Stimulated activated naive CD8-positive, alpha-beta T cell treated with anti-CD3 and anti-CD28 coated beads, Interleukin-15, amount 100 ng/mL, for 72 hours (primary cell): ENCODE measurements around the gene GLG1.

Experiments
- ATAC-seq: fragments of 150-1000 bp; cut with Tn5 transposase; 2 replicates; pipeline ENCODE4 v1.10.0; 2021; ENCODE audit warnings: mild to moderate bottlenecking, moderate library complexity
- DNase-seq, 2 donors: peaks; one replicate each; pipeline ENCODE4 v3.0.0; 2021 to 2022
- H3K27ac Mint-ChIP-seq, 2 donors: one replicate each; pipeline ENCODE4 v1.8.0; 2022; ENCODE audit warnings: mild to moderate bottlenecking in 2 of 2, mixed read lengths in 2 of 2, moderate library complexity in 2 of 2
- H3K27me3 Mint-ChIP-seq: one replicate; pipeline ENCODE4 v1.8.0; 2022; ENCODE audit warnings: mixed read lengths
- H3K4me1 Mint-ChIP-seq: one replicate; pipeline ENCODE4 v1.8.0; 2022; ENCODE audit warnings: mild to moderate bottlenecking, mixed read lengths
- H3K4me3 Mint-ChIP-seq, 2 donors: one replicate each; pipeline ENCODE4 v1.8.0; 2022; ENCODE audit warnings: mild to moderate bottlenecking in 2 of 2, mixed read lengths in 2 of 2, moderate library complexity in 1 of 2
- H3K9me3 Mint-ChIP-seq, 2 donors: one replicate each; pipeline ENCODE4 v1.8.0; 2022; ENCODE audit warnings: mixed read lengths in 2 of 2

GLG1 gene

GRCh38 chr16:74465851-74466685 is 140.8 kb downstream of the GLG1 start:
- no peak for ATAC-seq

GRCh38 chr16:74465281-74465680 is 141.6 kb downstream of the GLG1 start:
- peaks cover 15% of the 10 kb centered on the region for H3K4me1 Mint-ChIP-seq
- ATAC-seq (no peak), DNase-seq (no peak)
- no peak overlapping the region for H3K4me3 Mint-ChIP-seq
- H3K27me3 Mint-ChIP-seq: no peaks in the 10 kb centered on the region
- H3K27ac Mint-ChIP-seq: peak overlapping the region in 1 of 2 donors; percentile 38
- no peaks in the 10 kb centered on the region for H3K9me3 Mint-ChIP-seq

More at GRCh38 chr16:74465851-74466685, 140.8 kb downstream of the GLG1 start:
- H3K4me3 Mint-ChIP-seq: no peak overlapping the region
- no peaks in the 10 kb centered on the region for H3K9me3 Mint-ChIP-seq
- no peaks in the 10 kb centered on the region for H3K27me3 Mint-ChIP-seq
- H3K27ac Mint-ChIP-seq: peak overlapping the region; percentile 22 to 38
- peaks cover 15% of the 10 kb centered on the region for H3K4me1 Mint-ChIP-seq
- no peak for DNase-seq

- peak overlapping the region in 1 of 2 donors; percentile 59 for H3K27ac Mint-ChIP-seq
- ATAC-seq (no peak), DNase-seq (no peak)
- H3K4me1 Mint-ChIP-seq: peaks cover 15% of the 10 kb centered on the region
- H3K4me3 Mint-ChIP-seq: no peak overlapping the region
- H3K9me3 Mint-ChIP-seq: no peaks in the 10 kb centered on the region
- no peaks in the 10 kb centered on the region for H3K27me3 Mint-ChIP-seq
Observed at GRCh38 chr16:74463888-74464287, 143.0 kb downstream of the GLG1 start.

GRCh38 chr16:74462361-74462760 is 144.6 kb downstream of the GLG1 start:
- DNase-seq (no peak), ATAC-seq (no peak)
- H3K27ac Mint-ChIP-seq: no peak overlapping the region
- no peak overlapping the region for H3K4me3 Mint-ChIP-seq
- no peaks in the 10 kb centered on the region for H3K9me3 Mint-ChIP-seq
- H3K27me3 Mint-ChIP-seq: no peaks in the 10 kb centered on the region
- H3K4me1 Mint-ChIP-seq: peaks cover 13% of the 10 kb centered on the region

GRCh38 chr16:74461826-74462225 is 145.1 kb downstream of the GLG1 start:
- no peak overlapping the region for H3K4me3 Mint-ChIP-seq
- H3K27ac Mint-ChIP-seq: peak overlapping the region in 1 of 2 donors; percentile 10
- no peaks in the 10 kb centered on the region for H3K27me3 Mint-ChIP-seq
- H3K9me3 Mint-ChIP-seq: no peaks in the 10 kb centered on the region
- DNase-seq (no peak), ATAC-seq (no peak)
- peaks cover 8% of the 10 kb centered on the region for H3K4me1 Mint-ChIP-seq

GRCh38 chr16:74460542-74460941 is 146.4 kb downstream of the GLG1 start:
- ATAC-seq: no peak
- DNase-seq: no peak
- no peaks in the 10 kb centered on the region for H3K27me3 Mint-ChIP-seq
- peak overlapping the region in 1 of 2 donors; percentile 34 for H3K27ac Mint-ChIP-seq
- H3K9me3 Mint-ChIP-seq: no peaks in the 10 kb centered on the region
- H3K4me3 Mint-ChIP-seq: no peak overlapping the region
- H3K4me1 Mint-ChIP-seq: no peaks in the 10 kb centered on the region

GRCh38 chr16:74456290-74456625 is 150.7 kb downstream of the GLG1 start:
- H3K9me3 Mint-ChIP-seq: no peaks in the 10 kb centered on the region
- DNase-seq: no peak
- no peak overlapping the region for H3K27ac Mint-ChIP-seq
- H3K4me3 Mint-ChIP-seq: no peak overlapping the region
- H3K27me3 Mint-ChIP-seq: no peaks in the 10 kb centered on the region
- H3K4me1 Mint-ChIP-seq: no peaks in the 10 kb centered on the region
- no peak for ATAC-seq

- Mint-ChIP-seq H3K4me1 (no peaks in the 10 kb centered on the region), H3K9me3 (no peaks in the 10 kb centered on the region), H3K27me3 (no peaks in the 10 kb centered on the region), H3K4me3 (no peak overlapping the region), H3K27ac (no peak overlapping the region)
- ATAC-seq: no peak
- DNase-seq: no peak
Observed at GRCh38 chr16:74455619-74456289, 151.2 kb downstream of the GLG1 start.

- Mint-ChIP-seq H3K4me3 (no peak overlapping the region), H3K9me3 (no peaks in the 10 kb centered on the region), H3K27me3 (no peaks in the 10 kb centered on the region), H3K27ac (peak overlapping the region in 1 of 2 donors; percentile 95), H3K4me1 (no peaks in the 10 kb centered on the region)
- ATAC-seq (no peak), DNase-seq (no peak)
Observed at GRCh38 chr16:74455213-74455612, 151.7 kb downstream of the GLG1 start.

- Mint-ChIP-seq H3K4me3 (no peak overlapping the region), H3K4me1 (no peaks in the 10 kb centered on the region), H3K27me3 (no peaks in the 10 kb centered on the region), H3K27ac (peak overlapping the region in 1 of 2 donors; percentile 59), H3K9me3 (no peaks in the 10 kb centered on the region)
- ATAC-seq (no peak), DNase-seq (no peak)
Observed at GRCh38 chr16:74451951-74452758, 154.8 kb downstream of the GLG1 start.

GRCh38 chr16:74450967-74451760 is 155.8 kb downstream of the GLG1 start:
- DNase-seq: no peak
- Mint-ChIP-seq H3K4me3 (no peak overlapping the region), H3K4me1 (no peaks in the 10 kb centered on the region), H3K27me3 (no peaks in the 10 kb centered on the region), H3K9me3 (no peaks in the 10 kb centered on the region), H3K27ac (peak overlapping the region in 1 of 2 donors; percentile 22)
- ATAC-seq: no peak

GRCh38 chr16:74450236-74450635 is 156.7 kb downstream of the GLG1 start:
- no peaks in the 10 kb centered on the region for H3K4me1 Mint-ChIP-seq
- no peaks in the 10 kb centered on the region for H3K9me3 Mint-ChIP-seq
- H3K4me3 Mint-ChIP-seq: no peak overlapping the region
- ATAC-seq: no peak
- no peak overlapping the region for H3K27ac Mint-ChIP-seq
- no peak for DNase-seq
- H3K27me3 Mint-ChIP-seq: no peaks in the 10 kb centered on the region

- no peak for DNase-seq
- H3K4me1 Mint-ChIP-seq: no peaks in the 10 kb centered on the region
- no peak for ATAC-seq
- H3K27ac Mint-ChIP-seq: peak overlapping the region; percentile 6 to 65
- H3K4me3 Mint-ChIP-seq: no peak overlapping the region
- no peaks in the 10 kb centered on the region for H3K27me3 Mint-ChIP-seq
- H3K9me3 Mint-ChIP-seq: no peaks in the 10 kb centered on the region
Observed at GRCh38 chr16:74449470-74449869, 157.4 kb downstream of the GLG1 start.

GRCh38 chr16:74448990-74449389 is 157.9 kb downstream of the GLG1 start:
- DNase-seq: no peak
- no peak for ATAC-seq
- H3K27ac Mint-ChIP-seq: peak overlapping the region in 1 of 2 donors; percentile 65

GRCh38 chr16:74447578-74447977 is 159.3 kb downstream of the GLG1 start:
- Mint-ChIP-seq H3K27ac (no peak overlapping the region), H3K4me1 (no peaks in the 10 kb centered on the region), H3K9me3 (no peaks in the 10 kb centered on the region), H3K4me3 (no peak overlapping the region), H3K27me3 (no peaks in the 10 kb centered on the region)
- ATAC-seq (no peak), DNase-seq (no peak)

More at GRCh38 chr16:74448990-74449389, 157.9 kb downstream of the GLG1 start:
- no peaks in the 10 kb centered on the region for H3K4me1 Mint-ChIP-seq
- no peaks in the 10 kb centered on the region for H3K9me3 Mint-ChIP-seq
- no peaks in the 10 kb centered on the region for H3K27me3 Mint-ChIP-seq
- H3K4me3 Mint-ChIP-seq: no peak overlapping the region
